GM21786 (cell line): ENCODE measurements around the gene ODAD3.
A peak's percentile ranks its signal among the peaks of the same experiment; 100 is the strongest.
"Not testable (repeated sequence)": the region's sequence is repeated elsewhere in the genome, so short reads cannot be mapped to it uniquely, and the experiment has no call there.

ENCODE experiments used
- ATAC-seq: cut with Tn5 transposase; IDR thresholded peaks from one replicate; pipeline ENCODE4 v1.9.1; 2021; ENCODE audit not compliant: unreplicated experiment

Gene ODAD3

GRCh38 chr19:11435057-11435832, at the start of gene ODAD3, which contains the start of gene PRKCSH:
ODAD3 (minus strand) TSS chr19:11435121; CDS start chr19:11435016, 105 bp downstream.
PRKCSH (plus strand) TSS chr19:11435635; CDS start chr19:11436118, 483 bp downstream.
- peak; percentile 91 for ATAC-seq

- ATAC-seq: no peak
Measured at GRCh38 chr19:11483366-11484111, 48.6 kb upstream of the ODAD3 start.

- peak; percentile 52 for ATAC-seq
Measured at GRCh38 chr19:11482384-11483050, 47.6 kb upstream of the ODAD3 start.

GRCh38 chr19:11481534-11482383, 46.8 kb upstream of the ODAD3 start:
- ATAC-seq: peak; percentile 73

- ATAC-seq: no peak
Measured at GRCh38 chr19:11480715-11481533, 46.0 kb upstream of the ODAD3 start, which contains the start of gene ELAVL3. ELAVL3 (minus strand) TSS chr19:11481046; CDS start chr19:11480608, 438 bp downstream.

GRCh38 chr19:11479898-11480714, 45.2 kb upstream of the ODAD3 start:
- no peak for ATAC-seq

- ATAC-seq: no peak
Measured at GRCh38 chr19:11479090-11479897, 44.4 kb upstream of the ODAD3 start.

GRCh38 chr19:11478167-11479089, 43.5 kb upstream of the ODAD3 start:
- ATAC-seq: no peak

- no peak for ATAC-seq
Measured at GRCh38 chr19:11475861-11476260, 40.9 kb upstream of the ODAD3 start.

GRCh38 chr19:11475343-11475742, 40.4 kb upstream of the ODAD3 start:
- not testable (repeated sequence) for ATAC-seq

GRCh38 chr19:11473725-11474124, 38.8 kb upstream of the ODAD3 start:
- no peak for ATAC-seq

GRCh38 chr19:11468266-11468845, 33.4 kb upstream of the ODAD3 start:
- not testable (repeated sequence) for ATAC-seq

- ATAC-seq: no peak
Measured at GRCh38 chr19:11465600-11465999, 30.7 kb upstream of the ODAD3 start.

GRCh38 chr19:11464333-11465265, 29.7 kb upstream of the ODAD3 start:
- no peak for ATAC-seq

- no peak for ATAC-seq
Measured at GRCh38 chr19:11463391-11463790, 28.5 kb upstream of the ODAD3 start.
